GM19035 (cell line): Measurements from ENCODE around the gene BCL7B.
"Not testable (repeated sequence)": the region's sequence is repeated elsewhere in the genome, so short reads cannot be mapped to it uniquely, and the experiment has no call there.

Source experiments
- ATAC-seq: cut with Tn5 transposase; IDR thresholded peaks from one replicate; pipeline ENCODE4 v1.9.1; 2021; ENCODE audit not compliant: unreplicated experiment

Gene BCL7B

DNA sequence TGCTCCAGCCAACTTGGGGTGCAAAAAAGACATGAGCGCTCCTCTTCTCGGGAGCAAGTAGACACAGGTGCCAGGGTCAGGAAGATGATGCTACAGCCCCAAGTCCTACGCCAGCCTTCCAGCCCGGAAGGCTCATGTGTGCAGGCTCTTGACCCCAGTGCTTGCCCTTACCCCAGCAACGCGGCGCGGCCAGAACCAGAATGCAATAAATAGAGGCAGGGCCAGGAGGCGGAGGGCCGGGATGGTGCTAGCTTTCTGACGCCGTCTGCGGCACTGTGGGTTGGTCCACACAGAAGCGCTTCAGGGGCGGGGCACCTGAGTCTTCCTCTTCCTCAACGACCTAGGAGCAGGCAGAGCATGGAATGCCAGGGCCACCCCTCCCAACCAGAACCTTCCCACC lies 20.4 kb downstream of the BCL7B start:
- ATAC-seq = no peak

DNA sequence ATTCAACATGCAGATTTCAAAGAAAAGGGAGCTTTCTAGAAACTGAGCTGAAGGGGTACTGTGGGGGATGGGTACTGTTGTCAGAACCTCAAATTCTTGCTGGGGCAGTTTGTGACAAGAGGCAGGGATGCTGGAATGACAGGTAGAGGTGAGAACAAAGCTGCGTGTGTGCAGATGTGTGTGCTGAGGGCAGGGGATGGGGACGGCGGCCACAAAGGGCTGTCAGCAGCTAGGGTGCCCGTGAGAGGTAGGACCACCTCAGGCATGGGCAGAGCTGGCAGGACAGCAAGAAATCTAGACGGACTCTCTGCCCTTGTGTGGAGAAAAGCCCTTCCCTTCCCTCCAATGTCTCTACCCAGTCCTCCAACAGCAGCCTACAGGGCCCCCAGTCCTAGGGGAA lies 21.0 kb downstream of the BCL7B start:
- no peak for ATAC-seq

DNA sequence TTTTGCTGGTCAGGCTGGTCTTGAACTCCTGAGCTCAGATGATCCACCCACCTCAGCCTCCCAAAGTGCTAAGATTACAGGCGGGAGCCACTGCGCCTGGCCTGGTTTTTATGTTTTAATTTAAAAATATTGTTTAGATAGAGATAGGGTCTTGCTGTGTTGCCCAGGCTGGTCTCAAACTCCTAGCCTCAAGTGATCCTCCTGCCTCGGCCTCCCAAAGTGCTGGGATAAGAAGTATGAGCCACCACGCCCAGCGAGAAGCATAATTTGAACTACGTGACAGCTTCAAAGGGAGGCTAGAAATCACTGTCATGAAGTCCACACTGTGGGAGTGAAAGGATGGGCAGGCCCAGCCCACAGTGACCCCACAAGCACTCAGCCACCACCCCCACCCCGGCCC lies 21.6 kb downstream of the BCL7B start:
- not testable (repeated sequence) for ATAC-seq

DNA sequence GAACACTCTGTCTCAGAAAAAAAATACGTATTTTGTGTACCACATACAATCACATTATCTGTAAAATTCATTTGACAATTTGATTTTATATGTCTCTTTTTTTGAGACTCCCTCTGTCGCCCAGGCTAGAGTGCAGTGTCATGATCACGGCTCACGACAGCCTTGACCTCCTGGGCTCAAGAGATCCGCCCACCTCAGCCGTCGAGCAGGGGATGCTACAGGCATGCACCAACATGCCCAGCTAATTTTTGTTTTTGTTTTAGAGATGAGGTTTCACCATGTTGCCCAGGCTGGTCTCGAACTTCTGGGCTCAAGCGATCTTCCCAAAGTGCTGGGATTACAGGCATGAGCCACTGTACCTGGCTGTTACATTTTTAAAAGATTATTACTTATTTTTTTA lies 23.7 kb downstream of the BCL7B start:
- ATAC-seq = no peak

DNA sequence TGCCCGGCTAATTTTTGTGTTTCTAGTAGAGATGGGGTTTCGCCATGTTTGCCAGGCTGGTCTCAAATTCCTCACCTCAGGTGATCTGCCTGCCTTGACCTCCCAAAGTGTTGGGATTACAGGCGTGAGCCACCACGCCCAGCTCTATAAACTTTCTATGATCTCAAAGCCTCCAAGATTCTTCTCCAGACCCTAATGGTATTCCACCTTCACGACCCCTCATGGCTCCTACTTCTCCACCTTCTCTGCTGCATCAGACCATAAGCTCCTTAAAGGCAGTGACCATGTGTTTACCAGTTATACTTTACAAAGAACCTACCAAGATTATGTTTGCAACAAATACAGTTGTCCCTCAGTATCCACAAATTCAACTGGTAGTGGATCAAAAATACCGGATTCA lies 25.3 kb downstream of the BCL7B start:
- ATAC-seq = no peak

DNA sequence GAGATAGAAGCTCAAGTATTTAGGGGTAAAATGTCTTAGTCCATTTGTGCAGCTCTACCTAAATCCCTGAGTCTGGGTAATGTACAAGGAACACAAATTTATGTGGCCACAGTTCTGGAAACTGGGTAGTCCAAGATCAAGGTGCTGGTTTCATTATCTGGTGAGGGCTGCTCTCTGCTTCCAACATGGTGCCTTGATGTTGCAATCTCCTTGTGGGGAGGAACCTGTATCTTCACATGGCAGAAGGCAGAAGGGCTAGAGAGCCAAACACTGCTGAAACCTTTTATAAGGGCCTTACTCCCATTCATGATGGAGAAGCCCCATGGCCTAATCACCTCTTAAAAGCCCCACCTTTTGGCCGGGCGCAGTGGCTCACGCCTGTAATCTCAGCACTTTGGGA lies 26.7 kb downstream of the BCL7B start:
- no peak for ATAC-seq

DNA sequence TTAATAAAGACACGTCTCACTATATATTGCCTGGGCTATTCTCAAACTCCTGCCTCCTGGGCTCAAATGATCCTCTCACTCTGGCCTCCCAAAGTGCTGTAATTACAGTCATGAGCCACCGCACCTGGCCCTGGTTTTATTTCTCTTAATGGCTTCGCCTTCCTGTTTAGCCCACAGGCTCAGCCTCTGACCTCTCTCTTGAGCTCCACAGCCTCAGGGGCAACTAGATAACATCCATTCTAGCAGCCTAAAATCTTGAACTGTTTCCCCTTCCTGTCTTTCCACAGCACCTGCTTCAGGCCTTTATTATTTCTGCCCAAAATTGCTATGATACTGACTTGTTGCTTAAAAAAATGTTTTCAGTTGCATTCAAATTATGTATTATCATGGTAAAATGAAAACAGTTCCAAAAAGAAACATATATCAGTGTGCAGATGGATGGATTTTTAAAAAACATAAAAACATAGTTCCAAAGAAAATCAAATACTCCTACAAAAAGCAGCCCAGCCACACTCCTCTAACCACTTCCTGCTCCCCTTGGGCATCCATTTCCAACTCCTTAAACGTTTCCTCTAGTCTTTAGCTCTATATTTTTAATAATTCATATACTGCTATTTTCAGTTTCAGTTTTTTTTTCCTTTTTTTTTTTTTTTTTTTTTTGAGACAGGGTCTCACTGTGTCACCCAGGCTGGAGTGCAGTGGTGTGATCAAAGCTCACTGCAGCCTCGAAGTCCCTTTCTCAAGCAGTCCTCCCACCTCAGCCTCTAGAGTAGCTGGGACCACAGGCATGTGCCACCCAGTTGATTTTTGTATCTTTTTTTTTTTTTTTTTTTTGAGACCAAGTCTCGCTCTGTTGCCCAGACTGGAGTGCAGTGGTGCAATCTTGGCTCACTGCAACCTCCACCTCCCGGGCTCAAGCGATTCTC lies 30.3 kb downstream of the BCL7B start:
- ATAC-seq = no peak

DNA sequence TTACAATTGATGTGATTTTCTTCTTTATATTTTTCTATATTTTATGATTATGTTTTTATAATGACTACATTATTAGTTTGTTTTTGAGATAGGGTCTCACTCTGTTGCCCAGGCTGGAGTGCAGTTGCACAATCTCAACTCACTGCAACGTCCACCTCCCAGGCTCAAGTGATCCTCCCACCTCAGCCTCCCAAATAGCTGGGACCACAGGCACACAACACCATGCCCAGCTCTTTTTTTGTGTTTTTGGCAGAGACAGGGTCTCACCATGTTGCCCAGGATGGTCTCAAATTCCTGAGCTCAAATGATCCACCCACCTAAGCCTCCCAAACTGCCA lies 31.4 kb downstream of the BCL7B start:
- not testable (repeated sequence) for ATAC-seq

DNA sequence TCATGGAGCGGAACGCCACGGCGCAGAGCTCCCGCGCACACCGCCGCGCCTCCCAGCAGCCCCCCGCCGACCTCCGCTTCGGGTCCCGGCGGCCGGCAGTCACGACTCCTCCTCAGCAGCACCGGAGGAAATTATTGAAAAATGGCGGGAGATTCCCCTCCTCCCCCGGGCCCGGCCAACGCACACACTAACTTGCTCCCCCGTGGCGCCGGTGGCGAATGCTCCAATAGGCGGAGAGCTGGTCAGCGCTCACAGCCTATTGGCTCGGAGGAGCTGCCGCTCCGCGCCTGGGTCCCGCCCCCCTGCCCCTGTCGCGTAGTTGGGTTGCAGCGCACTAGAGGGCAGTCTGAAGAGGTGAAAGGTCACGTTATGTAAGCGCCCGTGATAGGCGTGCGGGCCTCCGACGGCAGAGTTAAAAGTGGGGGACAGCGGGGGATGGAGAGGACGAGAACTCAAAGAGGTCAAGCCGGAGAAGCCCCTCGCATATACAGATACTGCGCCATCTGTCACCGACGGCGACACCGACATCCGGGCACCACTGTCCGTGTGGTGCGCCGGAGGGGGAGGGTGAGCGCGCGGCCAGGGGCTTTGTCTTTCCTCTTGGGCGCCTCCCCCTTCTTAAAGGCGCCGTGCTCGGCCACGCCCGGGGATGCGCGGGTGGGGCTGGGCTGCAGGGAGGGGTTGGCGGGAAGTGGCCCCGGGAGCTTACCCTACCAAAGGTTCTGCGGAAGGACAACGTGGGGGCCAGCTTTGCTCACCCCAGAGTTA lies 35.2 kb downstream of the BCL7B start, which contains the start of gene BAZ1B:
Gene BAZ1B (minus strand): TSS at position 189 of the 768 bp plus-strand sequence. CDS start 360 bp downstream, outside the sequence.
- ATAC-seq = peak; percentile 90

DNA sequence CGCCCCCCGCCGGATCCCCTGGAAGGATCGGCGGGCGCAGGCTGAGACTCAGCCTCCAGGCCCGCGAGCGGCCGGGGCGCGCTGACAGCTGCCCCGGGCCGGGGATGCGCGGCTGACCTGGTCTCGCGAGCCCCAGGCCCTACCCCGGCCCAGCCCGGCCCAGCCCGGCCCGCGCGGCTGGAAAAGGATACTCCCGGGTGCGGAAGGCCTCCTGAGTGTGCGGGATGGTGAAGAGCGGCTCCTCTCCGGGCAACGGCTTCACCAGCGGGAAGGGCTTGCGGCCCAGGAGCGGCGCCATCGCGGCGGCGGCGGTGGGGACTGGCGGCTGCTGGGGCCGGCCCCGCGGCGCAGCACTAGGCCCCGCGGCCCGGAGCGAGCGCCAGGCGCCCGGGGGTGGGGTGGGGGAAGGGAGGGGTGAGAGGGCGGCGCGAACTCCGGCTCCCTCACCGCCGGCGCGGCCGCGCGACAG lies 35.8 kb downstream of the BCL7B start:
- ATAC-seq = peak; percentile 48

DNA sequence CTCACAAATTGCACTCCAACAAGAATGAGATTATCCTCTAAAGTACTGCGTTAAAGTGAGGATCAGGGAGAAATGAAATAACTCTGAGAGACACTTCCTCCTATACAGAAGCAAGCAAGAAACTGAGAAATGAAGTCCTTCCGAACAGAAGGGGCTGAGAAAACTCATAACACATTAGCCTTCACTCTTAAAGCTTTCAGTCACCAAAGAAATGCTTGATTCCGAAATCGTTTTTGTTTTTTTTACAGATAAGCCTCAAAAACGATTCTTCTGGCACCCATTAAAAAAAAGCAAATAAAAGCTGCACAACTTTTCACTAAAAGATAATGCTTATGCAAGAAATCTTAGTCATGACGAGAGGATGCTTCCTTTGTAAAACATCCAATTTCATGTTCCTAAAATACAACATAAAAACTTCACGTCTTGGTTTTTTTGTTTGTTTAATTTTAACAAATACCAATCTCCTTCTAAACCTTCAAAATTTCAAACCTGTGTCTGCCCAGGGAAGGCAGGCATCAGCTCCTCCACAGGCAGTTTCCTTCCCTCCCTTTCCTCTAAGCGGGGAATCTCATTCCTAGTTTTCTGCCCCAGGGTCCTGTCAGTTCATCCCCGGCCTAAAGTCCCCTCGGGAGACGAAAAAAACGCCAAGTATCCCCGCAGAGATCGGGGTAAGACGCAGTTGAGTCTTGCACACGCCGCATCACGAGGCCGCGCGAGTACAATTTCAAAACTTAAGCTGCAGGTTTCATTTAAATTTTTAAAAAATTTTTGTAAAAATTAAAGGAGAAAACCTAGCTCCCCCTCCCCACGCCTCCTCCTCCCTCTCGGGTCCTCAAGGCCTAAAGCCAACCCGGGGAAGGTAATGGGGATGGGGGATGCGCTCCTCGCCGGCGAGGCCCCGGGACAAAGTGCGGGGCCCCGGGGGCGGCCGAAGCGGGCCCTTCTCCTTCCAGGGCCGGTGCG lies 36.5 kb downstream of the BCL7B start:
- no peak for ATAC-seq

DNA sequence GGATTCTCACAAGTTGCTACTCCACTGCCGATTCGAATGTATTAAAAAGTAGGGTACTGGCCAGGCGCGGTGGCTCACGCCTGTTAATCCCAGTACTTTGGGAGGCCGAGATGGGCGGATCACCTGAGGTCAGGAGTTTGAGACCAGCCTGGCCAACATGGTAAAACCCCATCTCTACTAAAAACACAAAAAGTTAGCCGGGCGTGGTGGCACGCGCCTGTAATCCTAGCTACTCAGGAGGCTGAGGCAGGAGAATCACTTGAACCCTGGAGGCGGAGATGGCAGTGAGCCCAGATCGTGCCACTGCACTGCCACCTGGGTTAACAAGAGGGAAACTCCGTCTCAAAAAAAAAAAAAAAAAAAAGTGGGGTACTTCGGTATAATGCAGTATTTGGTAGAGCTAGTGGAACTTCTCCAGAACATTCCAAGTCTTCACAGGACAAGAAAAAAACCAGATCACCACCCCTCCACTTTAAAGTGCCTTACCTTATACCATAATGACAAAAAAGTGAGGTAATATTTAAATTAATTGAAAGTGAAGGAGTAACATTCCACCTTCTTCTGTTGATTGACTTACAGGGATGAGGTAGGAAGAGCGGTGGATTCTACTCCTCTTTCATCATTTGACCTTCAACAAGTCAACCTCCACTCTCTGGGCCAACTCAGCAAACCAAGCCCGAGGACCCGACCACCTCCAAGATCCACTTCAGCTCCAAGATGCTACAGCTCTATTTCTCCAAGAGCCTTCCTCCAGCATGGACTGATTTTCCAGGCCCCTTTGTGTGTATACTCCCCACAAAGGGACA lies 37.4 kb downstream of the BCL7B start:
- ATAC-seq = no peak

DNA sequence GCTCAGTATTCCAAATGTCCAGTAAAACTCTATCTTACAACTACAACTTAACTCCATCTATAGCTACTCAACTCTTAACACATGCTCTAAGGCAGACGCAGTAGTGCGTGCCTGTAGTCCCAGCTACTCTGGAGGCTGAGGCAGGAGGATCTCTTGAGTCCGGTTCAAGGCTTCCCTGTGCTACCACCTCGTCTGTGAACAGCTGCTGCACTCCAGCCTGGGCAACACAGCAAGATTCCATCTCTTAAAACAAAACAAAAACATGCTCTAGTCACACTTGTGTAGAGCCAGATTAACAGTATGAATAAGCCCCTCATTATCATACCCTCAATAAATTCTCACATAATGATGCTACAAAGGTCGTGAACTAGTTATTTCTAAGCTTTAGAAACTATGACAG lies 39.0 kb downstream of the BCL7B start:
- ATAC-seq = no peak

DNA sequence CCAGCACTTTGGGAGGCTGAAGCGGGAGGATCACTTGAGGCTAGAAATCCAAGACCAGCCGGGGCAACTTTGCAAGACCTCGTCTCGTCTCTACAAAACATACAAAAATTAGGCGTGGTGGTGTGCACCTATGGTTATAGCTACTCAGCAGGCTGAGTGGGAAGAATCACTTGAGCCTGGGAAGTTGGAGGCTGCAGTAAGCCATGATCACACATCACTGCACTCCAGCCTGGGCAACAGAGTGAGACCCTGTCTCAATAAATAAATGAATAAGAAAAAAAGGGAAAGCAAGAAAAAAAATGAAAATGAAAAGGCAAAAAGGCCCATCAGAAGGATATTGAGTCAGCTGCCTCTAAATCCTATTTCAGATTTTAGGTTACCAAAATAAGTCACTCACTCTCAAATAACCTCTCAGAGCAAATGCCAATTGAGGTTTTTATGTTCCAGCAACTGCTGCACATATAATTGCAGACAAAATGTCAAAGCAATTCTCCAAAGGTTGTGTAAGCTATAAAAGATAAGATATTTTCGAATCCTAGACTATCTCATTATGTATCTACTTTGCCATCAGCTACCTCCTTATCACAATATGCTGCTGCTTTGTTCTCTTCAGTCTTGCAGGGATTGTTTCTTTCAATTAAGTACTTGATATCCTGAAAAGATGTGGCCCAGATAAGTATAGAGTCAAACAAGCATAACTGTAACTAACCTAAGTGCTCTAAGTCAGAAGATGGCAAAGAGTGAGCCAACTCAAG lies 40.1 kb downstream of the BCL7B start:
- ATAC-seq = no peak

DNA sequence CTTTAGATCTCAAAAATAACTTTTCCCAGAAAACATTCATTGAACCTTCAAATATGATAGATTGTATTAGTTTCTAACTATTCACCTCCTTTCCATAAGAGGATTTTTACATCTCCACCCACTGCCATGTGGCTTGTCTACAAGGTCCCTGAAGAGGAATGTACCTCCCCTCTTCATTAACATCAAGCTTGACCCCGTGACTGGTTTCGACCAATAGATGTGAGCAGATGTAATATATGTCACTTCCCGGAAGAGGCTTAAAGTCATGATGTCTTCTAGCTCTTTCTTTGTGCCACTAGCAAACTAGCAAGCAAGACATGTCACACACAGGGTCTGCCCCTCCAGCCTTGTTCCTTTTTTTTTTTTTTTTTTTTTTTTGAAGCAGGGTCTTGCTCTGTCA lies 42.3 kb downstream of the BCL7B start:
- ATAC-seq = no peak

DNA sequence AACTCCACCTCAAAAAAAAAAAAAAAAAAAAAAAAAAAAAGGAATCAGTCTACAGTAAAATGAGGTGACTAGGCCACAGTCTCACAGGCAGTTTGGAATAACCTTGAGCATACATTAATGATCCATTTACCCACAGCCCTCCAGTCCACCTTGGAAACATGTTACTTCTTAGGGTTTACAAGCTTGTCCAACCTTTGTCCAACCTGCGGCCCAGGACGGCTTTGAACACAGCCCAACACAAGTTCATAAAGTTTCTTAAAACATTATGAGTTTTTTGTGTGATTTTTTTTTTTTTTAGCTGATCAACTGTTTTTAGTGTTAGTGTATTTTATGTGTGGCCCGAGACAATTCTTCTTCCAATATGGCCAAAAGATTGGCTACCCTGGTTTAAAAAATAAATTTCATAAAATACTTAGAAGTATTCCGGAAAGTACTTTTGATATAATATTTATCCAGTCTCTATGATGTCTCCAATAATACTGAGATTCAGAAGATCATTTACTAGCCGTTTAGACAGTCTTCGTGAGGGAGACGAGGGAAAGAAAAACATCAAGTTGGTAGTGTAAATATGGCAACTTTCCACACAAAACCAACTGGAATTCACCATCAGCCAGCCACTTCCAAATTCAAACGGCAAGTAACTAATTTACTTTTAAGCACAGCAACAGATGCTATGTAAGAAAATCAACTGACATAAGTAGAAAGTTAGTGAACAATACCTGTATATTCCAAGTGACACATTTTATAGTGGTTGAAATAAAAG lies 45.3 kb downstream of the BCL7B start:
- ATAC-seq = no peak

DNA sequence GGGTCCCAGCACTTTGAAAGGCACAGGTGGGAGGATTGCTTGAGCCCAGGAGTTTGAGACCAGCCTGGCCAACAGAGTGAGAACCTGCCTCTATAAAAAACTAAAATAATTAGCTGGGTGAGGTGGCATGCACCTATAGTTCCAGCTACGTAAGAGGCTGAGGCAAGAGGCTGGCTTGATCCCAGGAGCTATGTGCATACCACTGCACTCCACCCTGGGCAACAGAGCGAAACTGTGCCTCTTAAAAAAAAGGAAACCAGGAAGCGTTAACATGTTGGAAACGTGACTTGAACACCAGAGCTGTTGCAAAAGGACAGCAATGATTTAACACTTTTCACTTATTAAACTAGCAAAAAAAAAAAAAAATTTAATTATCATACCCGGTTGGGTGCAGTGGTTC lies 48.0 kb downstream of the BCL7B start:
- ATAC-seq = no peak

DNA sequence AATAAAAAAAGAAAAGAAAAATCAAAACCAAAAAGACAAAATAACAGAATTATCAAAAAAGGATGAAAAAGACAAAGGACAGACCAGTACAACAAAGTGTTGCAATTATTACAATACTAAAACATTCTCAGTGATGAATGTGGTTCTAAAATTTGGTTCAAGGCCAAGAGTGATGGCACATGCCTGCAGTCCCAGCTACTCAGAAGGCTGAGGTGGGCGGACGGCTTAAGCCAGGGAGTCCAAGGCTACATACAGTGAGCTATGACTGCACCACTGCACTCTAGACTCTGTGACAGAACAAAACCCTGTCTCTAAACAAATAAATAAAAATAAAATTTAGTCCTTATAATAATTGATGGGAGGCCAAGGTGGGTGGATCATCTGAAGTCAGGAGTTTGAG lies 49.9 kb downstream of the BCL7B start:
- no peak for ATAC-seq

DNA sequence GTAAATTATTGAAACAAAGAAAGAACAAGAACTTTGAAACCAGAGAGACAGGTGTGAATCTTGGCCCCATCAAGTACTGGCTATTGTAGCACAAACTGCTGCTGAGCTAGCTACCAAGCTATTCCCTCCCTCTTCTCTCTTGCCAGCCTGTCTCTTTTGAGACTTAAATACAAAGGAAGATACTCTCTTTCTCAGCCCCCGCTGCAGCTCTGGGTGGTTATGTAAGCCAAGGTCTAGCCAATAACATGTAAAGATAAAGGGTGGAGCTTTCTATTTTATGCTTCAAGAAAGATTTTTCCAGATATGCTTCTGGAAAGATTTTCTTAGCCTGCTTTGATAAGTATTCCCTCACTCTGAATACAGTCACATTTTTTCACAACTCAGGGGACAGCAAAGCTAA lies 52.6 kb downstream of the BCL7B start:
- no peak for ATAC-seq
